Tibial artery (tissue), 4 donors: ENCODE measurements around the gene UBR4.

ENCODE experiments used
- DNase-seq, 2 donors: peaks; one replicate each; pipeline ENCODE4 v3.0.0-alpha.2; 2019
- H3K27ac ChIP-seq, 2 donors: fragments of 200-600 bp; sonication (generic) in 1 of 2; 1 replicate in 1 of 2; 2 replicates in 1 of 2; pipeline ENCODE4 v1.5.1; 2018 to 2019; ENCODE audit warnings: mild to moderate bottlenecking in 1 of 2
- H3K27me3 ChIP-seq, 2 donors: fragments of 200-600 bp; sonication (generic) in 1 of 2; one replicate each; pipeline versions ENCODE4 v1.5.1 to v1.6.0; 2016 to 2019
- H3K36me3 ChIP-seq, 3 donors: fragments of 200-600 bp; sonication (generic) in 2 of 3; one replicate each; pipeline ENCODE4 v1.5.1; 2016 to 2019; ENCODE audit warnings: mild to moderate bottlenecking in 2 of 3
- H3K4me1 ChIP-seq, 4 donors: fragments of 200-600 bp; sonication (generic) in 2 of 4; 1 replicate in 3 of 4; 2 replicates in 1 of 4; pipeline ENCODE4 v1.5.1; 2016 to 2019
- H3K4me3 ChIP-seq, 2 donors: fragments of 200-600 bp; sonication (generic) in 1 of 2; 1 replicate in 1 of 2; 2 replicates in 1 of 2; pipeline ENCODE4 v1.5.1; 2018 to 2019; ENCODE audit warnings: mild to moderate bottlenecking in 2 of 2
- H3K9me3 ChIP-seq, 3 donors: fragments of 200-600 bp; sonication (generic) in 1 of 3; one replicate each; pipeline ENCODE4 v1.5.1; 2016 to 2019
- intact Hi-C: fragments of 100-400 bp; cut with DNase I; formaldehyde crosslinking; loops from one replicate; pipeline ENCODE4 v1.15.0; 2023; ENCODE audit warnings: low total_unique reads
- TF ChIP-seq, protein P1 (sequence below), 2 experiments: fragments of 200-600 bp in 1 of 2; fragments of 450-650 bp in 1 of 2; IDR thresholded peaks; one replicate each; pipeline ENCODE4 v1.5.1; 2017 to 2019; ENCODE audit warnings: antibody characterized with exemption in 2 of 2, mild to moderate bottlenecking in 1 of 2, moderate library complexity in 1 of 2

The UBR4 gene

GRCh38 chr1:19036813-19037605, 173.1 kb downstream of the UBR4 start:
- intact Hi-C loops: no loop called here
- TF ChIP-seq, protein P1, sequence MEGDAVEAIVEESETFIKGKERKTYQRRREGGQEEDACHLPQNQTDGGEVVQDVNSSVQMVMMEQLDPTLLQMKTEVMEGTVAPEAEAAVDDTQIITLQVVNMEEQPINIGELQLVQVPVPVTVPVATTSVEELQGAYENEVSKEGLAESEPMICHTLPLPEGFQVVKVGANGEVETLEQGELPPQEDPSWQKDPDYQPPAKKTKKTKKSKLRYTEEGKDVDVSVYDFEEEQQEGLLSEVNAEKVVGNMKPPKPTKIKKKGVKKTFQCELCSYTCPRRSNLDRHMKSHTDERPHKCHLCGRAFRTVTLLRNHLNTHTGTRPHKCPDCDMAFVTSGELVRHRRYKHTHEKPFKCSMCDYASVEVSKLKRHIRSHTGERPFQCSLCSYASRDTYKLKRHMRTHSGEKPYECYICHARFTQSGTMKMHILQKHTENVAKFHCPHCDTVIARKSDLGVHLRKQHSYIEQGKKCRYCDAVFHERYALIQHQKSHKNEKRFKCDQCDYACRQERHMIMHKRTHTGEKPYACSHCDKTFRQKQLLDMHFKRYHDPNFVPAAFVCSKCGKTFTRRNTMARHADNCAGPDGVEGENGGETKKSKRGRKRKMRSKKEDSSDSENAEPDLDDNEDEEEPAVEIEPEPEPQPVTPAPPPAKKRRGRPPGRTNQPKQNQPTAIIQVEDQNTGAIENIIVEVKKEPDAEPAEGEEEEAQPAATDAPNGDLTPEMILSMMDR (IDR thresholded peaks at IDR 0.05): no peak
- no peaks in the 10 kb centered on the region for H3K9me3 ChIP-seq
- H3K36me3 ChIP-seq: no peaks in the 10 kb centered on the region
- H3K4me1 ChIP-seq: no peaks in the 10 kb centered on the region
- H3K27ac ChIP-seq: no peak overlapping the region
- H3K27me3 ChIP-seq: peaks cover 0 to 4% of the 10 kb centered on the region in 2 donors
- no peak for DNase-seq
- no peak overlapping the region for H3K4me3 ChIP-seq

- TF ChIP-seq, protein P1 (IDR thresholded peaks at IDR 0.05): no peak
- H3K27ac ChIP-seq: no peak overlapping the region
- H3K4me1 ChIP-seq: no peaks in the 10 kb centered on the region
- no peaks in the 10 kb centered on the region for H3K36me3 ChIP-seq
- intact Hi-C loops: no loop called here
- peak in 1 of 2 donors; percentile 38 for DNase-seq
- no peaks in the 10 kb centered on the region for H3K9me3 ChIP-seq
- H3K4me3 ChIP-seq: no peak overlapping the region
- no peaks in the 10 kb centered on the region for H3K27me3 ChIP-seq
These were observed 173.8 kb downstream of the UBR4 start for GRCh38 chr1:19036041-19036812.

GRCh38 chr1:19035377-19036040, 174.6 kb downstream of the UBR4 start:
- DNase-seq: peak in 1 of 2 donors; percentile 60
- intact Hi-C loops: no loop called here
- no peaks in the 10 kb centered on the region for H3K36me3 ChIP-seq
- H3K4me3 ChIP-seq: no peak overlapping the region
- H3K27me3 ChIP-seq: no peaks in the 10 kb centered on the region
- TF ChIP-seq, protein P1 (IDR thresholded peaks at IDR 0.05): no peak
- no peaks in the 10 kb centered on the region for H3K9me3 ChIP-seq
- no peak overlapping the region for H3K27ac ChIP-seq
- H3K4me1 ChIP-seq: no peaks in the 10 kb centered on the region

- no peaks in the 10 kb centered on the region for H3K4me1 ChIP-seq
- intact Hi-C loops: no loop called here
- peak in 1 of 2 donors; percentile 51 for DNase-seq
- H3K4me3 ChIP-seq: no peak overlapping the region
- H3K9me3 ChIP-seq: no peaks in the 10 kb centered on the region
- H3K27me3 ChIP-seq: peaks cover 0 to 2% of the 10 kb centered on the region in 2 donors
- TF ChIP-seq, protein P1 (IDR thresholded peaks at IDR 0.05): no peak
- no peak overlapping the region for H3K27ac ChIP-seq
- H3K36me3 ChIP-seq: no peaks in the 10 kb centered on the region
These were observed 175.3 kb downstream of the UBR4 start for GRCh38 chr1:19034721-19035120.

DNA sequence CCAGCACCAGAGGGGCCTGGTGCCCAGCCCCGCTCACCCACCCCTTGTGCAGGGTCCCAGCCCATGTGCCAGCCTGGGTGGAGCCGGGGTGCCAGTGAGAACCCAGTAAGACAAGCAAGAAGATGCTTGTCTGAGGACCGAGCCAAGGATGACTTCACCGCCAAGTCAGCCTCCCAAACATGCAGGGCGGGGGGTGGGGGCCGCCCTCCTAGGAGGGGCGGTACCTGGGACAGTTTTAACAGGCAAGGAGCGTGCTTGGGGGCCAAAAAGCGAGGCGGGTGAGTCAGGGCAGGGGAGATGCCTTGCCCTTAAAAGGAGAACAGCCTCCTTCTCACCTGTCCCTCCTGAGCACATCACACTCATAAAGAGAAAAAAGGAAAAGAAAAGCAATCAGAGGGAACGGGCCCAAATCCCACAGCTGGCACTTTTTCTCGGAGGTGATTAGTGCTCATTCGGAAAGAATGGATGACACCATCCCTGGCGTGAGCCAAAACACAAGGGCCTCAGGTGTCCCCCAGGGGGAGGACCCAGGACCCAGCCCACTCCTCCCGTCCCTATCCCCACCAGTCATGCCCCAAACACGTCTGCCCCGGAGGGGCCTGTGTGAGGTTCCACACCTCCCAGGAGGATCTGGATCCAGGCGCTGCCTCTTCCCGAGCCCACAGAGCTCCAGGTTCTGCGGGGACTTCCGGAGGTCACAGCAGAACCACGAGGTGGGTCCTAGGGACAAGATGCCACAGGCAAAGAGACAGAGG, 176.0 kb downstream of the UBR4 start:
- peak in 1 of 2 donors; percentile 51 for DNase-seq
- Histone ChIP-seq H3K27me3 (peaks cover 0 to 8% of the 10 kb centered on the region in 2 donors), H3K9me3 (no peaks in the 10 kb centered on the region), H3K36me3 (no peaks in the 10 kb centered on the region), H3K27ac (no peak overlapping the region), H3K4me3 (no peak overlapping the region), H3K4me1 (no peaks in the 10 kb centered on the region)
- intact Hi-C loops: no loop called here
- TF ChIP-seq, protein P1 (IDR thresholded peaks at IDR 0.05): no peak
